OCI-M2 (cell line): ENCODE results near the gene LRFN4.
"Not testable (repeated sequence)": the region's sequence is repeated elsewhere in the genome, so short reads cannot be mapped to it uniquely, and the experiment has no call there.

ENCODE experiments used
- DNase-seq: peaks from one replicate; lab custom pipeline; 2025; ENCODE audit not compliant: unreplicated experiment; lab: John Stamatoyannopoulos, UW

LRFN4 gene

DNA sequence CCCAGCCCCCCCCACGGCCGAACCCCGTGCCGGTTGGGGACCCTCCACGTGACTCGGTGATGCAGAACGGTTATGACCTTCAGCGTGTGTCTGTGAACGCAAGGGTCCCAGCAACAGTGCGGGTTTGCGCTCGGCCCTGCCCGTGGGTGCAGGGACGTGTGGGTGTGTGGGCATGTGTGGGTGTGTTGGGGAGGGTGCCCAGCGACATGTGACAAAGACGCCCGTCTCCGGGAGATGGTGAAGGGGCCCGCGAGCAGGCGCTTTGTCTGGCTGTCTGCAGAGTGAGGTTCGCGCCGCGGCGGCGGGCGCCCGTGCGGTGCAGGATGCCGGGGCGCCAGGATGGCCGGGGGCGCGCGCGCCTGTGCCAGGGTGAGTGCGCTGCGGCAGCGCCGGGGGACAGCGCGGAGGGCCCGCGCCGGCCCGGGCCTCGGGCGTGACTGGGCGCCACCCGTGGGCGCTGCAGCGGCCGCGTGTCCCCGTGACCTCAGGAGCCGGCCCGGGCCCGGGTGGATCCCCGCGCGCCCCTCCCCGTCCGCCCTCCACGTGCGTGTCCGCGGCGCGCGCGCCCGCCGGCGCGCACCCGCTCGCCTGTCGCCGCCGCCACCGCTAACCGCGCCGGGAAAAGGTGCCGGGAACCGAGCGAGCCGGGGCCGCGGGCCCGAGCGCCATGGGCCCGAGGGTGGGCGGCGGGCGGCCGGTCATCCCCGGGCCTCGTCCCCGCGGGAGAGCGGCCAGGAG lies at the start of gene LRFN4:
TSS of gene LRFN4 (plus strand) at position 569 of the 738 bp plus-strand sequence. CDS start 681 bp downstream, outside the sequence.
- no peak for DNase-seq

DNA sequence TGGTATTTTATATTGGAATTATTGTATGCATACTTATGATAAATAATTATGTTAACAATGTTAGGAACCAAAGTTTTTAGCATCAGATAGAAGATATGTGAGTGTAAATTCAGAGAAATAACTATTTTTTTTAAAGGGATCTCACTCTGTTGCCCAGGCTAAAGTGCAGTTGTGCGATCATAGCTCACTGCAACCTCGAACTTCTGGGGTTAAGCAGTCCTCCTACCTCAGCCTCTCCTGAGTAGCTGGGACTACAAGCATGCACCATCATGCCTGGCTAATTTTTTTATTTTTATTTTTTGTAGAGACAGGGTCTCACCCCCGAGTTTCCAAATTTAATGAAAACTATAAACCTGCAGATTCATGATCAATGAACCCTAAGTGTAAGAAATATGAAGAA lies 47.3 kb upstream of the LRFN4 start:
- no peak for DNase-seq

DNA sequence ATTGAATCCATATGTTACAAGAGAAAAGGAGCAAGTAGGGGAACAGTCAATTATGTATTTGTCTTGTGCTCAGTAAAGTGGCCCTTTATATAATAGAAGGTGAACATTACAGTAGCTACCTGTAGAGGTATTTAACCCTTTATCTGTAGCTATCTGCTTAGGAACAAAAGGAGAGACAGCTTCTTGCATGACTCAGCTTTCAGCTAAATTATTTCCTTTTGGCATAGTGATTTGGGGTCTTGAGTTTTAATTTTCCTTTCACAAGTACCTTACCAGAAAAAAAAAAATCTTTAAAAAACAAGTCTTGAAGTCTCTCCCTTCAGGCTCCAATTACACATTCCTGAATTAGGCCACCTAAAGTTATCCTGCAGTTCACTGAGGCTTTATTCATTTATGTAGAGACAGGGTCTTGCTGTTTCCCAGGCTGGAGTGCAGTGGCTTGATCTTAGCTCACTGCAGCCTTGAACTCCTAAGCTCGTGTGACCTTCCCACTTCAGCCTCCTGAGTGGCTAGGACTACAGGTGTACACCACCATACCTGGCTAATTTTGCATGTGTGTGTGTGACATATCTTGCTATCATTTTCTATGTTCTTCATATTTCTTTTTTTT lies 46.2 kb upstream of the LRFN4 start:
- DNase-seq, result no peak

DNA sequence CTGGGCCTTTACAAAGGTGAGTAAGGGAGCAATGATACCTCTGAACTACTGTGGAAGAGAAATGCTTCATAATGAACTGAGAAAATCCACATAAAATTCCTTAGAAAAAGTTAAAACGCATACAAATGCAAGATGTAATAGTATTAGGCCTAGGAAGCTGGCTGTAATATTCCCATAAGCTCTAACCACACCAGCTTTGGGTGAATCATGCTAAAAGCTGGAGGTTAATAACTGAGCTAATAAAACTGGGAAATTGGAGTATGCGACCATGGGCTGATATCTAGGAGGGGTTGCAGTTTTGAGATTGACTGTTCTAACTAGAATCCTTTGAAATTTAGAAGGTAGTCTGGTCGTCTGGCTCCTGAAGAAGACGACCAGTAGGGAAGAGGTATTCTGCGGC lies 42.2 kb upstream of the LRFN4 start:
- no peak for DNase-seq

DNA sequence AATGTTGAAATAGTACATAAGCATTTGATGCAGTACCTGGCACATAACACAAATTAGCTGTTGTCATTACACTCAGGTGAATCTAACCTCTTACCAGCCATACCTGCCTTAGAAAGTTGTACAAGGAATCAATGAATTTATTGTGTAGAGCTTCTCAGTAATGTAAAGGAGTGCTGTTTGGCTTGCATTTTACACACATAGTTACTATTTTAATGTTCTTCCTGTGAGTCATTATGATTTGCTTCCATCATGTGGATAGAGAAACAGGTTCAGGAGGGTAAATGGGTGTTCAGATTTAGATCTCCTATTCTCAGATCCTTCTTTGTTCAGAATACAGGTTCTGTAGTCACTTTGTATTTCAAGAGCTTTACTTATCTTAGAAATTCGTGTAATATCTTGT lies 41.2 kb upstream of the LRFN4 start:
- no peak for DNase-seq

DNA sequence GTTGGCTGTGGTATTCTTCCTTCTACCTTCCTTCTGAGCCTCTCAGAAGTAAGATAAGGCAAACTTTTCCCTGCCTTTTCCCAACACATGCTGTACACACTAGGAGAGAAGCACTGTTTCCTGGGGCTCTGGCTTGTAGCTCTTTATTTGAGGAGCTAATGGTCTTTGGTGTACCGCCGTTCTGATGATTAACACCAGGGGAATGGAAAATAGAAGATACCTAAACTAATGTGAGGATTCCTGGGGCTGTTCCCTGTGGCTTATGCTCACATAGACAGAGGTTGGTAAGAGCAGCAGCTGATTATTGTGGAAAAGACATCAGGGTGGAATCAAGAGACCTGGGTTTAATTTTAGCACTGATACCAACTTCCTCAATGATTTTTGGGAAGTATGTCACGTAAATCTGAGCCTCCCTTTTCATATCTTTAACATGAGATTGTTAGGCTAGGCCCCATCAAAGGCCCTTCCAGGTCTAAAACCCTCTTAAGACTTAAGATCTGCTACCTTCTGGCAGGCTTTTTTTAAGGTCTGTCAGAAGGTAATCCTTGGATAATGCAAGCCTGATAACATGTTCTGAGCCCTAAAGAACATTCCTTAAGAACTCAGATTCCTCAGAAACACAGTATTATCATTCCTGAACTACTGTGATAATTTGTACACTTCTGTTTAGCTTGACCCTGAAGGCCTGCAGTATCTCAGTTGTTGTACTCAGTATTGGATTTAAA lies 38.5 kb upstream of the LRFN4 start:
- no peak for DNase-seq

DNA sequence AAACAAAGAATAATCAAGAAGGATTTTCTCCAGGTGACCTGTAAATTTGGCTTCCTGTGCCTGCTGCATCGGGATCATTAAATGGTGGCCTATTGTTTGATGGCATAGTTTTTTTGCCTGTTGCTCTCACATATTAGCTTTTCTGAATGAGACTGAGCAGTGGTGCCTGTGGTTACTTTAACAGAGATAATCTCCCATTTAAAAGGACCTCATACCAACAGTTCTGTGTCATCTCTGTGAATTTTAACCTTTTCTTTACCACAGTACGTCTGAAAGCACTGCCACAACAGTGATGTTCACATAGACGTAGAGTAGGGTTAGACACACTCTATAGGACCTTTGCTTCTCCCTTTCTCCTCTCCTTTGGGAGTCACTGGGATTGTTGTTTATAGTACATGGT lies 36.5 kb upstream of the LRFN4 start:
- DNase-seq, result no peak

DNA sequence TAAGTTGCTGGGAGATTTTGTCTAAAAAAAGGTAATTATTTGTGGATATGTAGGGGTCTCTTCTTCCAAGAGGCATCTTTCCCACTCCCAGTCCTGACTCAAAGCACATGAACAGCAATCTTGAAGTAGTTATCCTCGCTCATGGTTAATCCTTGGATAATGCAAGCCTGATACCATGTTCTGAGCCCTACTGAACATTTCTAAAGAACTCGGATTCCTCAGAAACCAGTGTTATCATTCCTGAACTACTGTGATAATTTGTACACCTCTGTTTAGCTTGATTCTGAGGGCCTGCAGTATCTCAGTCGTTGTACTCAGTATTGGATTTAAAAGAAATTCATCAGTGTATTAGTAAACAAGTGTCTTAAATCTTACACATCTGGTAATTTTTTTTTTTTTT lies 36.0 kb upstream of the LRFN4 start:
- no peak for DNase-seq

DNA sequence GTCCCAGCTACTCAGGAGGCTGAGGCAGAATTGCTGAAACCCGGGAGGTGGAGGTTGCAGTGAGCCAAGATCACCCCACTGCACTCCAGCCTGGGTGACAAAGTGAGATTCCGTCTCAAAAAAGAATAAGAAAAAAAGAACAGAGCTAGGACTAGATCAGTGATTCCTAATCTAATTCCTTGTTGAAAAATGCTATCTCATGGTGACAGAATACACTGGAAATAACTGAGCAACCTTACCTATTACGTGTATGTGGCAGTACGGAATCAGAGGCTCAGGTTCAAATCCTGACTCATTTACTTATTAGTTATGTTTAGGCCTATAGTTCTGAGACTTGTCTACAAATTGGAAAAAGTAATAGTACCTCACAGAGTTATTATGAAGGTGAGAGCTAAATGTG lies 33.2 kb upstream of the LRFN4 start:
- no peak for DNase-seq

DNA sequence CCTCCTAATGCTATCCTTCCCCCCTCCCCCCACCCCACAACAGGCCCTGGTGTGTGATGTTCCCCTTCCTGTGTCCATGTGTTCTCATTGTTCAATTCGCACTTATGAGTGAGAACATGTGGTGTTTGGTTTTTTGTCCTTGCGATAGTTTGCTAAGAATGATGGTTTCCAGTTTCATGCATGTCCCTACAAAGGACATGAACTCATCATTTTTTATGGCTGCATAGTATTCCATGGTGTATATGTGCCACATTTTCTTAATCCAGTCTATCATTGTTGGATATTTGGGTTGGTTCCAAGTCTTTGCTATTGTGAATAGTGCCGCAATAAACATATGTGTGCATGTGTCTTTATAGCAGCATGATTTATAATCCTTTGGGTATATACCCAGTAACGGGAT lies 32.3 kb upstream of the LRFN4 start:
- DNase-seq, result not testable (repeated sequence)

DNA sequence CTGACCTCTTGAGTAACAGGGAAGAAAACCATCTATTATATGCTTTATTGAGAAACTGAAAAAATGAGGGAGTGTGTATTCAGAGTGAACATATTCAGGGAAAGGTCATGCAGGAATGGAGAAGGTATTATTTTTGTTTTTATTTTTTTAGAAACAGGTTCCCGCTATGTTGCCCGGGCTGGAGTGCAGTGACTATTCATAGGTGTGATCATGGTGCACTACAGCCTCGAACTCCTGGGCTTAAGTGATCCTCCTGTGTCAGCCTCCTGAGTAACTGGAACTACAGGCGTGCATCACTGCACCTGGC lies 22.4 kb upstream of the LRFN4 start:
- no peak for DNase-seq

DNA sequence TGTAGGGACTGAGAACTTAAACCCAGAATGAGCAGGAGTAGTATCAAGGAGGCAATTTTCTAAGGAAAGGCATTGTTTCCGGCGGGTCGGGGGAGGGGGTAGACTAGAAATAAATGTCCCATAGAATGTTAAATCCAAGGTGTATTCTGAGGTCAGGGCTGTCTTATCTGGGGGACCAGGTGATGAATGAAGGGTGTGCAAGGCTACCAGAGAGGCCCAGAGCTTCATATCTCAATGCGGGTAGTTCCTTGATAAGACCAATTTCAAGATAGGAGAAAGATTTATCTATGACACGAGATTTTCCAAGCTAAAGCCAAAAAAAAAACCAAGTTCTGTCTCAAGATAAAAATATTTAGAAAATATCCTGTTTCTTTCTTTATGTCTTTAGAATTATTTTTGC lies 21.9 kb upstream of the LRFN4 start:
- DNase-seq, result no peak

DNA sequence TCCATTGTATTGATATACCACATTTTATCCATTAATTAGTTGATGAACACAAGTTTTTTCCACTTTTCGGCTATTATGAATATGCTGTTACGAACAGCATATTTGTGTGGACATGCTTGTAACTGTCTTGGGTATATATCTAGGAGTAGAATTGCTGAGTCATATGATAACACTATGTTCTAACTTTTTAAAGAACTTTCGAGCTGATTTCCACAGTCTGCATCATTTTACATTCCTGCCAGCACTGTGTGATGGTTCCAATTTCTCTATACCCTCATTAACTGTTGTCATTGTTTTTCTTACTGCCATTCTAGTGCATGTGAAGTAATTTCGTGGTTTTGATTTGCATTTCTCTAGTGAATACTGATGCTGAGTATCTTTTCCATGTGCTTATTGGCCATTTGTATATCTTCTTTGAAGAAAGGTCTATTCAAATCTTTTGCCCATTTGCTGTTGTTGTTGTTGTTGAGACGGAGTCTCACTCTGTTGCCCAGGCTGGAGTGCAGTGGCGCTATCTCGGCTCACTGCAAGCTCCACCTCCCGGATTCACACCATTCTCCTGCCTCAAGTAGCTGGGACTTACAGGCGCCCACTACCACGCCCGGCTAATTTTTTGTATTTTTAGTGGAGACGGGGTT lies 21.0 kb upstream of the LRFN4 start:
- no peak for DNase-seq

DNA sequence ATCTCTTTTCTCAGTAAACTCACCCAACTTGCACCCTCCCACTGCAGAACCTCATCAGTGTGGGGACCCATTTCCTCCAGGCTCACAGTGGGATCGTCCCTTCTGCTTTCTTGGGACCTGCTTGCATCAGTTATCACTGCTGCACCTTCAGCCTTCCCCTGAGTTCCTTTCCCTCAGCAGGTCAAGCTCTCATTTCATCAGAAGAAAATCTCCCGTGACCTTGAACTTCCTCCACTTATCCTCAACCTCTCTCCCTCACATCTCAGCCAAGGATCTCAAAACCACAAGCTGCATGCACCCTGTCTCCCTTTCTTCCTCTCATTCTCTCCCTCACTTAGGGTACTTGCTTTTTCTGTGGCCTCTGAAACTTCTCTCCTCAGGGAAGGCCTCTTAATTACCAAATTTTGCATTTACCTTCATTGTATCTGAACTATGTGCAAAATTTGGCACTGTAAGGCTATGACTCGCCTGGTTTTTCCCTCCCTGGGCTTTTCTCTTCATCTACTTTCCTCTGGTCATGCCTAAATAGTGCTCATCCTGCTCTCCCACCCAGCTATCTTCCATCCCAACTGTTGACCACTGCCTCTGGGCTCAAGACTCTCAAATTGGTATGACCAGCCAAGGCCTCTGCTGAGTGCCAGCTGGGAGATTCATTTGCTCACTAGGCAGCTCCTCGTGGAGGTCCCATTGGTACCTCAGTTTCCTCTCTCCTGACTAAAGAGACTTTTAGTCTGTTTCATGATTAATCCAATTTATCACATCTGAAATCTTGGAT lies 16.4 kb upstream of the LRFN4 start:
- no peak for DNase-seq

DNA sequence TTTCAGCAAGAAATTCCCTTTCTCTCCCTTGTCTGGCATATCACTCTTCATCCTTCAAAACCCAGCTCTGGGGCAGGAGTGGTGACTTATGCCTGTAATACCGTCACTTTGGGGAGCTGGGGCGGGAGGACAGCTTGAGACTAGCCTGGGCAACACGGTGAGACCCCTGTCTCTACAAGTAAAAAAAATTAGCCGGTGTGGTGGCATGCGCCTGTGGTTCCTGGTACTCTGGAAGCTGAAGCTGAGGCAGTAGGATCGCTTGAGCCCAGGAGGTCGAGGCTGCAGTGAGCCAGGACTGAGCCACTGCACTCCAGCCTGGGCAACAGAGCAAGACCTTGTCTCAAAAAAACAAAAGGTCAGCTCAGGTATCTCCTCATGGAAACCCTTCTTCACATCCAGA lies 15.0 kb upstream of the LRFN4 start:
- DNase-seq, result no peak

DNA sequence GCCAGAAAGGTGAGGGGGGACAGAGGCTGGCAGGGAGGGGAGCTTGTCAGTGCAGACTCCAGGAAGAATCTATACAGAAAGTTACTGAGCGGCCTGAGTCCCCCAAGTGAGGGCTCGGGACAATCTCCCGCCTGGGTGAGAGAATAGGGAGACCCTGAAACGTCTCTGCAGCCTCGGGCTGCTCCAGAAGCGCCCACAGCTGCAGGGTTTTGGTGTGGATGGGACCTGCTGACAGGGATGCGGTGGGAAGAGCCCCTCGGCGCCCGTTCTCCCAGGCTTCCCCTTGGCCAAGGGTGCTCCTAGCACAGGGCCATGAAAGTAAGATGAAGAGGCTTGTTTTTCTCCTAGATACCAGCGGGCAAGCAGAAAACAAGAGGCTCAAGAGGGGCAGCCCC lies 14.4 kb upstream of the LRFN4 start:
- no peak for DNase-seq

DNA sequence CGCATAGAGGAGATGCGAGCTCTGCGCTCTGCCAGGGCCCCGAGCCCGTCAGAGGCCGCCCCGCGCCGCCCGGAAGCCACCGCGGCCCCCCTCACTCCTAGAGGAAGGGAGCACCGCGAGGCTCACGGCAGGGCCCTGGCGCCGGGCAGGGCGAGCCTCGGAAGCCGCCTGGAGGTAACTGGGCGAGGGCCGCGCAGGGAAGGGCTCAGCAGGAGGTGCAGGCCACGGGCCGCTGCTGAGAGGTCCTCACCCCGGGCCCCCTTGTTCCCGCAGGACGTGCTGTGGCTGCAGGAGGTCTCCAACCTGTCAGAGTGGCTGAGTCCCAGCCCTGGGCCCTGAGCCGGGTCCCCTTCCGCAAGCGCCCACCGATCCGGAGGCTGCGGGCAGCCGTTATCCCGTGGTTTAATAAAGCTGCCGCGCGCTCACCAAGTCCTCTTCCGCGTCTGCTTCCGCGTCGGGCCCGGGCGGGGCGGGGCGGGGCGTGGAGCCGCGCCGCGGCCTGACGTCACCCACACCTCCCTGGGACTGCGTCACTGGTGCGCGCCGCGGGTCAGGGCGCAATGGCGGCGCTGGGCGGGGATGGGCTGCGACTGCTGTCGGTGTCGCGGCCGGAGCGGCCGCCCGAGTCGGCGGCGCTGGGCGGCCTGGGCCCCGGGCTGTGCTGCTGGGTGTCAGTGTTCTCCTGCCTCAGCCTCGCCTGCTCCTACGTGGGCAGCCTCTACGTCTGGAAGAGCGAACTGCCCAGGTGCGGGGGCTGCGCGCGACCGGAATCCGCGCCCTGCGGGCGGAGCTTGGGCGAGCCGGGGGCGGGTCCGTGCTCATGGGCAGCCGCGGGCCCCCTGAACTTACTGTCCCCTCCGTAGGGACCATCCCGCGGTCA lies 13.7 kb upstream of the LRFN4 start, which contains the start of gene RCE1:
TSS of gene RCE1 (plus strand) at position 546 of the 880 bp plus-strand sequence. CDS start at position 561, 15 bp downstream.
- DNase-seq, result peak; percentile 4

DNA sequence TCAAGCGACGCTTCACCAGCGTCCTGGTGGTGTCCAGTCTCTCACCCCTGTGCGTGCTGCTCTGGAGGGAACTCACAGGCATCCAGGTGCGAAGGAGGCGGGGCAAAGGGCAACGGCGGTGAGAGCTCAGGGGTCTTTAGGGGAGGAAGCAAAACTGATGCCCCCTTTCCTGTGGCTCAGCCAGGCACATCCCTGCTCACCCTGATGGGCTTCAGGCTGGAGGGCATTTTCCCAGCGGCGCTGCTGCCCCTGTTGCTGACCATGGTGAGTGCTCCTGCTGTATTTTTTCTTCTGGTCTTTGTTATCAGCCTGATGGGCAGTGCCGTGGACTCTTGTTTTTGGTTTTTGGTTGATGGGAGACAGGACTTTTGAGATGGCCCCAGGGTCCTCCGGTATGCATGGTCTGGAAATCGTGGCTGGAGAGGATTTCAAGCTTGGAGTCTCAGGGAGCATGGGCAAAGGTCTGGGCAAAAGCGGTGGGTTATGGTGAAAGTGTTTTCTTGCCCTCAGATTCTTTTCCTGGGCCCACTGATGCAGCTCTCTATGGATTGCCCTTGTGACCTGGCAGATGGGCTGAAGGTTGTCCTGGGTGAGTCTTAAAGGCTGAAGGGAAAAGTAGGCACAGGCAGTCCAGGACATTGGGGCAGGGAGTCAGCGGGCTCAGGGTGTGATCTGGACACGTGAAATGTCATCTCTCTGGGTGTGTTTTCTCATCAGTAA lies 12.9 kb upstream of the LRFN4 start:
- no peak for DNase-seq

DNA sequence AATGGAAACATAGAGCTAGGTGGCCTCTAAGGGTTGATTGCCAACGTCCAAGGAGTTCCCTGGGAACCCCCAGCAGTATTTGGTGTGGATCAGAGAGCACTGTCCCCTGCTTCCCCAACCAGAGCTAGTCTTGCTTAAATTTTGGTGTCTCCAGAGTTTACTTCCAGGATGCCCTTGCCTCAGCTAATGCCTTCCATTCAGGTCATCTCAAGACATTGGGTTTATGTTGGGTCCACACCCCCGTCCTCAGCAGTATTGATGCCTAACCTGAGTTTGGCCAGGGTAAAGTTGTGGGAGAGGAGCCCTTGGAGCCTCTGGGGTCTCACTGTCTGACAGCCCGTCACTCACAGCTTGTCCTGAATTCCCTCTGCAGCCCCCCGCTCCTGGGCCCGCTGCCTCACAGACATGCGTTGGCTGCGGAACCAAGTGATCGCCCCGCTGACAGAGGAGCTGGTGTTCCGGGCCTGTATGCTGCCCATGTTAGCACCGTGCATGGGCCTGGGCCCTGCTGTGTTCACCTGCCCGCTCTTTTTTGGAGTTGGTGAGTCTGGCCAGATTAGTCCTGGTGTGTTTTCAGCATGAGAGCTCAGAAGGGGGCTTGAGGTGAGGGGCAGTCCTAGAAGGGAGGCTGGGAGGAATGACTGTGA lies 12.2 kb upstream of the LRFN4 start:
- no peak for DNase-seq
